GM19397 (cell line): Measurements from ENCODE around the gene ENPP4.
"Not testable (repeated sequence)": the region's sequence is repeated elsewhere in the genome, so short reads cannot be mapped to it uniquely, and the experiment has no call there.

Source experiments
- ATAC-seq: cut with Tn5 transposase; IDR thresholded peaks from one replicate; pipeline ENCODE4 v1.9.1; 2021; ENCODE audit warnings: mild to moderate bottlenecking, moderate library complexity; ENCODE audit not compliant: unreplicated experiment

The ENPP4 gene

GRCh38 chr6:46129629-46130511 is at the start of gene ENPP4:
TSS of gene ENPP4 (plus strand) at chr6:46129989. CDS start at chr6:46139584, 9,595 bp downstream.
- ATAC-seq = peak; percentile 99

- ATAC-seq = no peak
Observed at GRCh38 chr6:46080111-46080510, 49.7 kb upstream of the ENPP4 start.

GRCh38 chr6:46085688-46086087 is 44.1 kb upstream of the ENPP4 start:
- ATAC-seq = not testable (repeated sequence)

GRCh38 chr6:46090115-46091079 is 39.4 kb upstream of the ENPP4 start:
- no peak for ATAC-seq

GRCh38 chr6:46091080-46091478 is 38.7 kb upstream of the ENPP4 start:
- no peak for ATAC-seq

- ATAC-seq = no peak
Observed at GRCh38 chr6:46095251-46095650, 34.5 kb upstream of the ENPP4 start.

- no peak for ATAC-seq
Observed at GRCh38 chr6:46097366-46097765, 32.4 kb upstream of the ENPP4 start.

- no peak for ATAC-seq
Observed at GRCh38 chr6:46098678-46099077, 31.1 kb upstream of the ENPP4 start.

GRCh38 chr6:46099952-46100351 is 29.8 kb upstream of the ENPP4 start:
- ATAC-seq = no peak

- no peak for ATAC-seq
Observed at GRCh38 chr6:46102123-46102522, 27.7 kb upstream of the ENPP4 start.

GRCh38 chr6:46103441-46104115 is 26.2 kb upstream of the ENPP4 start:
- no peak for ATAC-seq

GRCh38 chr6:46104209-46104608 is 25.6 kb upstream of the ENPP4 start:
- no peak for ATAC-seq

GRCh38 chr6:46105568-46105967 is 24.2 kb upstream of the ENPP4 start:
- ATAC-seq = no peak

GRCh38 chr6:46113370-46113769 is 16.4 kb upstream of the ENPP4 start:
- ATAC-seq = no peak

- no peak for ATAC-seq
Observed at GRCh38 chr6:46115634-46116033, 14.2 kb upstream of the ENPP4 start.

GRCh38 chr6:46116289-46116688 is 13.5 kb upstream of the ENPP4 start:
- ATAC-seq = no peak

GRCh38 chr6:46118157-46118556 is 11.6 kb upstream of the ENPP4 start:
- no peak for ATAC-seq

- ATAC-seq = no peak
Observed at GRCh38 chr6:46118836-46119235, 11.0 kb upstream of the ENPP4 start.

- not testable (repeated sequence) for ATAC-seq
Observed at GRCh38 chr6:46119679-46120078, 10.1 kb upstream of the ENPP4 start.

- no peak for ATAC-seq
Observed at GRCh38 chr6:46128476-46128875, 1.3 kb upstream of the ENPP4 start.

- ATAC-seq = peak; percentile 0
Observed at GRCh38 chr6:46129291-46129628, 529 bp upstream of the ENPP4 start.
